22Rv1 (cell line): ENCODE results near the gene ARG1.

Source experiments
- CTCF ChIP-seq: fragments of 450-650 bp; IDR thresholded peaks from 2 replicates; pipeline ENCODE4 v1.5.1; 2017; ENCODE audit warnings: mild to moderate bottlenecking
- ZFX ChIP-seq: fragments of 450-650 bp; IDR thresholded peaks from 2 replicates; pipeline ENCODE4 v1.6.1; 2017; ENCODE audit warnings: antibody characterized with exemption, borderline replicate concordance

GRCh38 chr6:131588643-131589042 is 15.6 kb downstream of the ARG1 start:
- TF ChIP-seq CTCF (no peak), ZFX (no peak)
